ENCODE data around the gene NAALAD2. TPM values are rescaled to one million over a fixed set of nuclear protein-coding genes. Genes with fewer than 3 reads are reported as not detected.

The NAALAD2 gene
- total RNA-seq, 6 experiments from 2014 or later: 0.12 to 0.53 (median 0.19) TPM

GRCh38 chr11:90120191-90120590, 14.3 kb upstream of the NAALAD2 start:
- TF ChIP-seq CTCF (IDR thresholded peaks at IDR 0.05): no peak
- H3K27ac Mint-ChIP-seq: no peak overlapping the region
- H3K9me3 Mint-ChIP-seq: no peaks in the 10 kb centered on the region
- no peak overlapping the region for H3K4me3 Mint-ChIP-seq
- H3K4me1 Mint-ChIP-seq (ENCODE audit: low read depth): 0 out of 2 replicates have a peak, but pooled peaks cover 5% of the 10 kb centered on the region
- DNase-seq: no peak
- peaks cover 2% of the 10 kb centered on the region; the same call in 1 of the 2 replicates for H3K27me3 Mint-ChIP-seq (ENCODE audit: insufficient read depth)
- H3K36me3 Mint-ChIP-seq (ENCODE audit: low read depth): no peaks in the 10 kb centered on the region

- DNase-seq: no peak
- H3K36me3 Mint-ChIP-seq (ENCODE audit: low read depth): no peaks in the 10 kb centered on the region
- H3K9me3 Mint-ChIP-seq: no peaks in the 10 kb centered on the region
- H3K27me3 Mint-ChIP-seq (ENCODE audit: insufficient read depth): no peaks in the 10 kb centered on the region; the same call in 1 of the 2 replicates
- H3K4me3 Mint-ChIP-seq: no peak overlapping the region
- no peak for TF ChIP-seq CTCF (IDR thresholded peaks at IDR 0.05)
- no peak overlapping the region for H3K27ac Mint-ChIP-seq
- 0 out of 2 replicates have a peak, but pooled peaks cover 5% of the 10 kb centered on the region for H3K4me1 Mint-ChIP-seq (ENCODE audit: low read depth)
Measured at GRCh38 chr11:90124371-90124770, 10.1 kb upstream of the NAALAD2 start.

GRCh38 chr11:90124946-90125345, 9.5 kb upstream of the NAALAD2 start:
- no peak for DNase-seq
- TF ChIP-seq CTCF (IDR thresholded peaks at IDR 0.05): no peak
- no peaks in the 10 kb centered on the region for H3K9me3 Mint-ChIP-seq
- 0 out of 2 replicates have a peak, but pooled peaks cover 5% of the 10 kb centered on the region for H3K4me1 Mint-ChIP-seq (ENCODE audit: low read depth)
- H3K27ac Mint-ChIP-seq: no peak overlapping the region
- H3K4me3 Mint-ChIP-seq: no peak overlapping the region
- no peaks in the 10 kb centered on the region; the same call in 1 of the 2 replicates for H3K27me3 Mint-ChIP-seq (ENCODE audit: insufficient read depth)
- H3K36me3 Mint-ChIP-seq (ENCODE audit: low read depth): no peaks in the 10 kb centered on the region

- Mint-ChIP-seq H3K4me1 (ENCODE audit: low read depth) (peaks cover 27% of the 10 kb centered on the region), H3K4me3 (peak overlapping the region; percentile 83), H3K36me3 (ENCODE audit: low read depth) (no peaks in the 10 kb centered on the region), H3K27ac (no peak overlapping the region), H3K27me3 (ENCODE audit: insufficient read depth) (peaks cover 2% of the 10 kb centered on the region; the same call in 1 of the 2 replicates), H3K9me3 (no peaks in the 10 kb centered on the region)
- no peak for DNase-seq
- TF ChIP-seq CTCF (IDR thresholded peaks at IDR 0.05): no peak
Measured at GRCh38 chr11:90133560-90134477, 644 bp upstream of the NAALAD2 start.

GRCh38 chr11:90135016-90135415, 553 bp downstream of the NAALAD2 start:
- DNase-seq: no peak
- Mint-ChIP-seq H3K9me3 (no peaks in the 10 kb centered on the region), H3K4me3 (peak overlapping the region; percentile 83), H3K27ac (no peak overlapping the region), H3K4me1 (ENCODE audit: low read depth) (peaks cover 27% of the 10 kb centered on the region), H3K36me3 (ENCODE audit: low read depth) (no peaks in the 10 kb centered on the region), H3K27me3 (ENCODE audit: insufficient read depth) (peaks cover 2% of the 10 kb centered on the region; the same call in 1 of the 2 replicates)
- TF ChIP-seq CTCF (IDR thresholded peaks at IDR 0.05): no peak

All from HFFc6 (cell line).